B cell (primary cell): ENCODE measurements around the gene NFE2L1. TPM values are rescaled to one million over a fixed set of nuclear protein-coding genes. Genes with fewer than 3 reads are reported as not detected.

Source experiments
- ATAC-seq: fragments of 200-7000 bp; cut with Tn5 transposase; one replicate; pipeline ENCODE4 v1.10.0; 2021; ENCODE audit warnings: low read depth, mild to moderate bottlenecking, moderate number of reproducible peaks, moderate library complexity
- CTCF ChIA-PET: fragments of 350-600 bp; sonication (Branson Sonifier 250); formaldehyde crosslinking; loops from one replicate; lab custom pipeline; 2021; ENCODE audit warnings: antibody characterized with exemption, inconsistent platforms; lab: Charles Lee
- POLR2A ChIA-PET: fragments of 350-600 bp; sonication (Branson Sonifier 250); formaldehyde crosslinking; loops from one replicate; lab custom pipeline; 2021; ENCODE audit warnings: antibody characterized with exemption; lab: Charles Lee
- DNase-seq: peaks from one replicate; pipeline ENCODE4 v3.0.0; 2013
- H2AFZ ChIP-seq: 2 replicates; pipeline ENCODE4 v1.6.1; 2012; ENCODE audit warnings: mild to moderate bottlenecking, low read depth, low read length; ENCODE audit not compliant: insufficient read depth, poor library complexity, severe bottlenecking
- H3K27ac ChIP-seq, 2 donors: 1 replicate in 1 of 2; 2 replicates in 1 of 2; pipeline ENCODE4 v1.5.1; 2012 to 2013; ENCODE audit warnings: low read length in 2 of 2, mild to moderate bottlenecking in 2 of 2, moderate library complexity in 1 of 2
- H3K27me3 ChIP-seq, 4 experiments: fragments of 200-600 bp in 1 of 4; sonication (generic) in 1 of 4; replicated peaks in 1 of 4; 1 replicate in 2 of 4; 2 replicates in 2 of 4; pipeline versions ENCODE4 v1.6.1 to v1.7.0; 2013 to 2016; ENCODE audit warnings: low read length in 3 of 4, mild to moderate bottlenecking in 2 of 4, mixed read lengths in 1 of 4, moderate library complexity in 1 of 4; ENCODE audit not compliant: insufficient read depth in 4 of 4, control insufficient read depth in 3 of 4; ENCODE audit errors: control extremely low read depth in 1 of 4
- H3K36me3 ChIP-seq, 2 experiments: replicated peaks in 1 of 2; 1 replicate in 1 of 2; 2 replicates in 1 of 2; pipeline versions ENCODE4 v1.6.1 to v1.7.1; 2013; ENCODE audit warnings: low read length in 1 of 2; ENCODE audit not compliant: insufficient read depth in 2 of 2, control insufficient read depth in 1 of 2; ENCODE audit errors: control extremely low read depth in 1 of 2, extremely low read depth in 1 of 2
- H3K4me1 ChIP-seq, 2 donors: fragments of 200-600 bp in 1 of 2; sonication (generic) in 1 of 2; 1 replicate in 1 of 2; 2 replicates in 1 of 2; pipeline versions ENCODE4 v1.5.1 to v1.6.1; 2013 to 2017; ENCODE audit warnings: low read length in 2 of 2; ENCODE audit not compliant: control insufficient read depth in 2 of 2, insufficient read depth in 2 of 2
- H3K4me2 ChIP-seq: replicated peaks from 2 replicates; pipeline ENCODE3; 2012; ENCODE audit warnings: mild to moderate bottlenecking, low read depth, low read length; ENCODE audit not compliant: poor library complexity, severe bottlenecking
- H3K4me3 ChIP-seq, 5 experiments: fragments of 200-600 bp in 1 of 5; sonication (generic) in 1 of 5; 1 replicate in 3 of 5; 2 replicates in 2 of 5; pipeline versions ENCODE4 v1.5.1 to v1.7.0; 2011 to 2016; ENCODE audit warnings: low read length in 4 of 5, mild to moderate bottlenecking in 4 of 5, low read depth in 2 of 5, control low read depth in 1 of 5, moderate library complexity in 1 of 5; ENCODE audit not compliant: insufficient read depth in 1 of 5; ENCODE audit errors: control extremely low read depth in 1 of 5, extremely low read depth in 1 of 5
- H3K79me2 ChIP-seq: fragments of 200-600 bp; sonication (generic); one replicate; pipeline ENCODE4 v1.6.0; 2016; ENCODE audit warnings: low read length; ENCODE audit not compliant: control insufficient read depth, insufficient read depth
- H3K9ac ChIP-seq: fragments of 200-600 bp; sonication (generic); 2 replicates; pipeline ENCODE4 v1.6.1; 2017; ENCODE audit warnings: mild to moderate bottlenecking, low read length, moderate library complexity
- H3K9me3 ChIP-seq, 3 donors: one replicate each; pipeline versions ENCODE4 v1.6.1 to v1.7.1; 2013; ENCODE audit warnings: low read length in 2 of 3; ENCODE audit not compliant: control insufficient read depth in 2 of 3, insufficient read depth in 1 of 3; ENCODE audit errors: control extremely low read depth in 1 of 3
- H4K20me1 ChIP-seq: 2 replicates; pipeline ENCODE4 v1.6.0; 2012; ENCODE audit warnings: mild to moderate bottlenecking, low read length; ENCODE audit not compliant: insufficient read depth, control insufficient read depth, poor library complexity, severe bottlenecking
- H3K27ac Mint-ChIP-seq: one replicate; pipeline ENCODE4 v1.8.0; 2021; ENCODE audit warnings: mixed read lengths
- H3K27me3 Mint-ChIP-seq: one replicate; pipeline ENCODE4 v1.8.0; 2021; ENCODE audit warnings: mixed read lengths
- H3K4me1 Mint-ChIP-seq: one replicate; pipeline ENCODE4 v1.8.0; 2021; ENCODE audit warnings: mixed read lengths
- H3K4me3 Mint-ChIP-seq: one replicate; pipeline ENCODE4 v1.8.0; 2021; ENCODE audit warnings: mixed read lengths
- H3K9me3 Mint-ChIP-seq: one replicate; pipeline ENCODE4 v1.8.0; 2022; ENCODE audit warnings: mixed read lengths; ENCODE audit not compliant: insufficient read depth
- CTCF ChIP-seq: fragments of 200-600 bp; IDR thresholded peaks from one replicate; pipeline ENCODE4 v1.8.0; 2022; ENCODE audit warnings: antibody characterized with exemption, mild to moderate bottlenecking
- EZH2 ChIP-seq: IDR thresholded peaks from 2 replicates; pipeline ENCODE4 v1.6.1; 2012; ENCODE audit warnings: borderline replicate concordance, low read depth, mild to moderate bottlenecking, moderate library complexity, low read length; ENCODE audit not compliant: insufficient read depth, poor library complexity, severe bottlenecking
- WGBS: methylation state at CpG from one replicate; pipeline ENCODE4 v1.1.5; 2013; ENCODE audit warnings: missing lambda C conversion rate; ENCODE audit not compliant: insufficient coverage; 5-methylcytosine and 5-hydroxymethylcytosine counted together
- intact Hi-C: fragments of 100-400 bp; cut with micrococcal nuclease; formaldehyde crosslinking; loops from one replicate; pipeline ENCODE4 v1.10.0; 2022
- polyA plus RNA-seq: library from polyadenylated mRNA; depleted of rRNA; stranded (reverse); fragments of >200 nt; gene quantifications from 2 replicates; pipeline ENCODE4 v1.2.3, GENCODE V29; 2012
- total RNA-seq, 2 donors: library from RNA; stranded (reverse); fragments of 120-200 nt in 1 of 2; gene quantifications; 1 replicate in 1 of 2; 2 replicates in 1 of 2; pipeline versions ENCODE4 v1.2.3 to v1.2.4, GENCODE V29; 2013 to 2022

NFE2L1 gene
- total and polyA plus RNA-seq, 2 donors (not counting 1 experiment from before 2014, with no cell fraction given) = 25.2 to 66.4 TPM

- peaks cover 0 to 42% (median 15%) of the 10 kb centered on the region in 4 experiments for H3K27me3 ChIP-seq
- peak overlapping the region; percentile 82 for H3K4me3 Mint-ChIP-seq
- no peaks in the 10 kb centered on the region for H3K9me3 ChIP-seq
- no peaks in the 10 kb centered on the region for H3K9me3 Mint-ChIP-seq
- no peaks in the 10 kb centered on the region for H3K36me3 ChIP-seq
- H3K4me2 ChIP-seq = peak overlapping the region; percentile 98
- ChIA-PET CTCF (interaction anchor here (0.9 to 3.9 kb wide), 21 partner anchors 11 to 612 kb away, joined by 3 to 228 read pairs (median 8); partner anchors contain the start of genes NFE2L1 and SNX11), POLR2A (interaction anchor here (0.9 to 2.7 kb wide), 2 partner anchors 13 to 24 kb away, joined by 3 to 16 read pairs; partner anchors contain the start of gene NFE2L1)
- peaks cover 19% of the 10 kb centered on the region for H3K27me3 Mint-ChIP-seq
- peak overlapping the region; percentile 39 to 76 (median 65) for H3K4me3 ChIP-seq
- intact Hi-C loops = loop anchor here (1.0 to 10.0 kb wide), 12 partner anchors 13 to 594 kb away; partner anchors contain the start of genes CBX1, CDK5RAP3, COPZ2 and NFE2L1
- peak overlapping the region; percentile 76 for H3K9ac ChIP-seq
- H3K27ac Mint-ChIP-seq = peak overlapping the region; percentile 87
- peaks cover 35% of the 10 kb centered on the region for H3K4me1 Mint-ChIP-seq
- under 1% methylated on average over 46 of the region's 54 CpGs for WGBS
- peak; percentile 14 for ATAC-seq
- no peak for TF ChIP-seq EZH2
- TF ChIP-seq CTCF = no peak
- H3K79me2 ChIP-seq = no peaks in the 10 kb centered on the region
- no peaks in the 10 kb centered on the region for H4K20me1 ChIP-seq
- peak overlapping the region; percentile 79 for H2AFZ ChIP-seq
- peak; percentile 77 for DNase-seq
- peaks cover 32 to 36% of the 10 kb centered on the region in 2 donors for H3K4me1 ChIP-seq
- peak overlapping the region; percentile 38 to 55 for H3K27ac ChIP-seq
Observed at GRCh38 chr17:48024149-48025039, 23.8 kb upstream of the NFE2L1 start.
